HUDEP-2 (cell line): ENCODE measurements around the gene LHFPL3.
"Not testable (repeated sequence)": the region's sequence is repeated elsewhere in the genome, so short reads cannot be mapped to it uniquely, and the experiment has no call there.

Experiments used
- DNase-seq, 76 experiments: peaks; one replicate each; lab custom pipeline; 2025; ENCODE audit not compliant: unreplicated experiment in 76 of 76; lab: John Stamatoyannopoulos, UW

The LHFPL3 gene

GRCh38 chr7:104328296-104328969, at the start of gene LHFPL3:
Gene LHFPL3, plus strand, starts transcription at chr7:104328603.
- no peak for DNase-seq

- not testable (repeated sequence) for DNase-seq
Measured at GRCh38 chr7:104281685-104282084, 46.7 kb upstream of the LHFPL3 start.

GRCh38 chr7:104286839-104287238, 41.6 kb upstream of the LHFPL3 start:
- no peak for DNase-seq

- DNase-seq = no peak
Measured at GRCh38 chr7:104288137-104288536, 40.3 kb upstream of the LHFPL3 start.

- DNase-seq = no peak
Measured at GRCh38 chr7:104294291-104294690, 34.1 kb upstream of the LHFPL3 start.

- no peak for DNase-seq
Measured at GRCh38 chr7:104296266-104296665, 32.1 kb upstream of the LHFPL3 start.

- no peak for DNase-seq
Measured at GRCh38 chr7:104296900-104297299, 31.5 kb upstream of the LHFPL3 start.

GRCh38 chr7:104299323-104299722, 29.1 kb upstream of the LHFPL3 start:
- DNase-seq = no peak

- DNase-seq = no peak
Measured at GRCh38 chr7:104299777-104300176, 28.6 kb upstream of the LHFPL3 start.

GRCh38 chr7:104306793-104307192, 21.6 kb upstream of the LHFPL3 start:
- DNase-seq = no peak

- no peak for DNase-seq
Measured at GRCh38 chr7:104317948-104318629, 10.3 kb upstream of the LHFPL3 start.

- no peak for DNase-seq
Measured at GRCh38 chr7:104327534-104327933, 869 bp upstream of the LHFPL3 start.

- DNase-seq = no peak
Measured at GRCh38 chr7:104327938-104328295, 486 bp upstream of the LHFPL3 start.

- DNase-seq = no peak
Measured at GRCh38 chr7:104328970-104329825, 795 bp downstream of the LHFPL3 start.

- DNase-seq = peak in 3 of 76 experiments; percentile 1 to 16 (median 2)
Measured at GRCh38 chr7:104341546-104341945, 13.1 kb downstream of the LHFPL3 start.

GRCh38 chr7:104352736-104353135, 24.3 kb downstream of the LHFPL3 start:
- DNase-seq = no peak

GRCh38 chr7:104357166-104357565, 28.8 kb downstream of the LHFPL3 start:
- DNase-seq = no peak

GRCh38 chr7:104358446-104359132, 30.2 kb downstream of the LHFPL3 start:
- no peak for DNase-seq

- DNase-seq = no peak
Measured at GRCh38 chr7:104362756-104363155, 34.4 kb downstream of the LHFPL3 start.

GRCh38 chr7:104363355-104363754, 35.0 kb downstream of the LHFPL3 start:
- no peak for DNase-seq

GRCh38 chr7:104366390-104366789, 38.0 kb downstream of the LHFPL3 start:
- no peak for DNase-seq
